SK-N-SH (cell line): ENCODE data around the gene JAKMIP1. TPM values are rescaled to one million over a fixed set of nuclear protein-coding genes. Genes with fewer than 3 reads are reported as not detected.

Experiments
- CTCF ChIA-PET: fragments of 300-600, 350-600 bp; formaldehyde crosslinking; extraction: SDS; loops from one replicate; lab custom pipeline; 2021; lab: Yijun Ruan, JAX
- POLR2A ChIA-PET: fragments of 350-600 bp; sonication (Branson Sonifier 250); formaldehyde crosslinking; extraction: SDS; loops from one replicate; lab custom pipeline; 2020; ENCODE audit warnings: antibody characterized with exemption, inconsistent platforms; lab: Yijun Ruan, JAX
- DNase-seq: peaks from one replicate; pipeline ENCODE4 v3.0.0; 2012
- H2AFZ ChIP-seq: fragments of 200-600 bp; sonication (generic); 2 replicates; pipeline ENCODE4 v1.8.1; 2016; ENCODE audit warnings: antibody characterized with exemption, mild to moderate bottlenecking, low read depth
- H3F3A ChIP-seq: fragments of 200-600 bp; sonication (generic); replicated peaks from 2 replicates; pipeline ENCODE3; 2016; ENCODE audit warnings: antibody characterized with exemption, mild to moderate bottlenecking; ENCODE audit not compliant: insufficient read depth
- H3K27ac ChIP-seq, 2 experiments: fragments of 200-500 bp in 1 of 2; fragments of 200-600 bp in 1 of 2; sonication (Bioruptor generic) in 1 of 2; sonication (generic), shearing (Covaris generic) in 1 of 2; 2 replicates each; pipeline versions ENCODE4 v1.5.1 to v1.6.1; 2014 to 2016; ENCODE audit warnings: low read depth in 2 of 2, inconsistent platforms in 1 of 2, low read length in 1 of 2, mild to moderate bottlenecking in 1 of 2, mixed read lengths in 1 of 2
- H3K27me3 ChIP-seq: fragments of 200-600 bp; sonication (generic), shearing (Covaris generic); 2 replicates; pipeline ENCODE4 v1.6.1; 2016; ENCODE audit warnings: mixed run types; ENCODE audit not compliant: insufficient read depth
- H3K36me3 ChIP-seq, 2 experiments: fragments of 200-500 bp in 1 of 2; fragments of 200-600 bp in 1 of 2; sonication (Bioruptor generic) in 1 of 2; sonication (generic) in 1 of 2; replicated peaks in 1 of 2; 2 replicates each; pipeline versions ENCODE3 to v1.5.1; 2014 to 2016; ENCODE audit warnings: low read length in 1 of 2, mild to moderate bottlenecking in 1 of 2; ENCODE audit not compliant: insufficient read depth in 2 of 2, control insufficient read depth in 1 of 2
- H3K4me1 ChIP-seq, 2 experiments: fragments of 200-500 bp in 1 of 2; fragments of 200-600 bp in 1 of 2; sonication (Bioruptor generic) in 1 of 2; sonication (generic), shearing (Covaris generic) in 1 of 2; 2 replicates each; pipeline versions ENCODE4 v1.5.1 to v1.6.1; 2014 to 2016; ENCODE audit warnings: low read depth in 1 of 2, low read length in 1 of 2, mixed run types in 1 of 2; ENCODE audit not compliant: insufficient read depth in 2 of 2, control insufficient read depth in 1 of 2
- H3K4me2 ChIP-seq: fragments of 200-600 bp; sonication (generic), shearing (Covaris generic); 2 replicates; pipeline ENCODE4 v1.6.1; 2017; ENCODE audit warnings: mixed run types
- H3K4me3 ChIP-seq, 2 experiments: fragments of 200-500 bp in 1 of 2; fragments of 200-600 bp in 1 of 2; sonication (Bioruptor generic) in 1 of 2; sonication (generic), shearing (Covaris generic) in 1 of 2; 2 replicates each; pipeline versions ENCODE4 v1.5.1 to v1.8.1; 2014 to 2016; ENCODE audit warnings: low read depth in 2 of 2, inconsistent platforms in 1 of 2, low read length in 1 of 2, mild to moderate bottlenecking in 1 of 2, mixed read lengths in 1 of 2, moderate library complexity in 1 of 2
- H3K79me2 ChIP-seq: fragments of 200-600 bp; sonication (generic); 2 replicates; pipeline ENCODE4 v1.8.1; 2017; ENCODE audit warnings: mild to moderate bottlenecking; ENCODE audit not compliant: insufficient read depth
- H3K9ac ChIP-seq: fragments of 200-600 bp; sonication (generic); 2 replicates; pipeline ENCODE4 v1.6.1; 2017; ENCODE audit warnings: mixed run types
- H3K9me2 ChIP-seq: fragments of 200-600 bp; sonication (generic); 2 replicates; pipeline ENCODE4 v1.6.1; 2017; ENCODE audit warnings: mixed run types
- H3K9me3 ChIP-seq: fragments of 200-600 bp; sonication (generic); 2 replicates; pipeline ENCODE4 v1.6.1; 2017; ENCODE audit warnings: mixed run types, mild to moderate bottlenecking, moderate library complexity
- H4K20me1 ChIP-seq: fragments of 200-600 bp; sonication (generic); 2 replicates; pipeline ENCODE4 v1.6.1; 2017; ENCODE audit warnings: mild to moderate bottlenecking, mixed run types; ENCODE audit not compliant: insufficient read depth
- EP300 ChIP-seq, 2 experiments: IDR thresholded peaks; 2 replicates each; pipeline versions ENCODE4 v1.4.0 to v1.6.1; 2012; ENCODE audit warnings: borderline replicate concordance in 1 of 2, low read depth in 1 of 2, low read length in 1 of 2
- FOXM1 ChIP-seq: IDR thresholded peaks from 2 replicates; pipeline ENCODE4 v1.4.0; 2012; ENCODE audit warnings: low read depth, mild to moderate bottlenecking
- GATA2 ChIP-seq: sonication (generic); formaldehyde crosslinking; IDR thresholded peaks from 2 replicates; pipeline ENCODE4 v1.5.0; 2020; ENCODE audit warnings: mild to moderate bottlenecking, missing genetic modification reagents
- IRF3 ChIP-seq: fragments of 150-350 bp; IDR thresholded peaks from 2 replicates; pipeline ENCODE4 v1.6.1; 2016; ENCODE audit warnings: mild to moderate bottlenecking, low read depth, low read length
- NFIC ChIP-seq: IDR thresholded peaks from 2 replicates; pipeline ENCODE4 v1.4.0; 2012; ENCODE audit warnings: borderline replicate concordance
- YY1 ChIP-seq: IDR thresholded peaks from 2 replicates; pipeline ENCODE4 v1.4.0; 2012; ENCODE audit warnings: low read depth, mild to moderate bottlenecking
- WGBS: methylation state at CpG from one replicate; pipeline ENCODE4 v1.1.6; 2017; ENCODE audit warnings: low lambda C conversion rate; 5-methylcytosine and 5-hydroxymethylcytosine counted together
- polyA plus RNA-seq, 3 experiments: library from polyadenylated mRNA; depleted of rRNA; stranded (reverse); fragments of >200 nt; gene quantifications; 2 replicates each; pipeline ENCODE4 v1.2.3, GENCODE V29; 2012
- TF ChIP-seq, protein P1 (sequence below): IDR thresholded peaks from 2 replicates; pipeline ENCODE4 v1.4.0; 2012; ENCODE audit warnings: low read depth, borderline replicate concordance
- TF ChIP-seq, protein P2 (sequence below): IDR thresholded peaks from 2 replicates; pipeline ENCODE4; 2012
- TF ChIP-seq, protein P3 (sequence below): fragments of 150-350 bp; IDR thresholded peaks from 2 replicates; pipeline ENCODE4 v1.6.1; 2017; ENCODE audit warnings: antibody characterized with exemption, low read length, low read depth, borderline replicate concordance

The JAKMIP1 gene
- polyA plus RNA-seq, 1 of the 3 experiments (the other 2 are of a cell fraction) = 0.54 TPM

GRCh38 chr4:6182376-6183280 lies 17.7 kb downstream of the JAKMIP1 start:
- WGBS = 35% methylated on average over 11 of the region's 12 CpGs
- no peaks in the 10 kb centered on the region for H3K9me2 ChIP-seq

More at GRCh38 chr4:6182376-6183280, 17.7 kb downstream of the JAKMIP1 start:
- Histone ChIP-seq H3K27me3 (no peaks in the 10 kb centered on the region), H3K4me3 (no peak overlapping the region), H4K20me1 (no peaks in the 10 kb centered on the region), H3K4me1 (peaks cover 0 to 31% of the 10 kb centered on the region in 2 experiments; a peak in 1 of 4 replicates), H3K9me3 (no peaks in the 10 kb centered on the region; the same call in 1 of the 2 replicates), H2AFZ (no peak overlapping the region), H3K27ac (peak overlapping the region in 1 of 2 experiments; percentile 69; a peak in 1 of 4 replicates), H3K4me2 (no peak overlapping the region), H3K79me2 (no peaks in the 10 kb centered on the region), H3K9ac (no peak overlapping the region), H3K36me3 (no peaks in the 10 kb centered on the region), H3F3A (no peaks in the 10 kb centered on the region)
- POLR2A ChIA-PET = interaction anchor here (1.7 kb wide), 1 partner anchor 16 kb away, joined by 5 read pairs; no protein-coding TSS in a partner anchor
- no peak for DNase-seq
- CTCF ChIA-PET = interaction anchor here (1.0 to 1.8 kb wide), 4 partner anchors 10 to 50 kb away, joined by 3 to 9 read pairs (median 3); no protein-coding TSS in a partner anchor
- TF ChIP-seq NFIC = no peak
- no peak for TF ChIP-seq FOXM1
- TF ChIP-seq, protein P1, sequence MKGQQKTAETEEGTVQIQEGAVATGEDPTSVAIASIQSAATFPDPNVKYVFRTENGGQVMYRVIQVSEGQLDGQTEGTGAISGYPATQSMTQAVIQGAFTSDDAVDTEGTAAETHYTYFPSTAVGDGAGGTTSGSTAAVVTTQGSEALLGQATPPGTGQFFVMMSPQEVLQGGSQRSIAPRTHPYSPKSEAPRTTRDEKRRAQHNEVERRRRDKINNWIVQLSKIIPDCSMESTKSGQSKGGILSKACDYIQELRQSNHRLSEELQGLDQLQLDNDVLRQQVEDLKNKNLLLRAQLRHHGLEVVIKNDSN = no peak
- TF ChIP-seq, protein P2, sequence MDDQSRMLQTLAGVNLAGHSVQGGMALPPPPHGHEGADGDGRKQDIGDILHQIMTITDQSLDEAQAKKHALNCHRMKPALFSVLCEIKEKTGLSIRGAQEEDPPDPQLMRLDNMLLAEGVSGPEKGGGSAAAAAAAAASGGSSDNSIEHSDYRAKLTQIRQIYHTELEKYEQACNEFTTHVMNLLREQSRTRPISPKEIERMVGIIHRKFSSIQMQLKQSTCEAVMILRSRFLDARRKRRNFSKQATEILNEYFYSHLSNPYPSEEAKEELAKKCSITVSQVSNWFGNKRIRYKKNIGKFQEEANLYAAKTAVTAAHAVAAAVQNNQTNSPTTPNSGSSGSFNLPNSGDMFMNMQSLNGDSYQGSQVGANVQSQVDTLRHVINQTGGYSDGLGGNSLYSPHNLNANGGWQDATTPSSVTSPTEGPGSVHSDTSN = no peak
- peak; percentile 46; the same call in 1 of the 2 replicates for TF ChIP-seq GATA2 (CRISPR knock-in tag)
- TF ChIP-seq YY1 = no peak
- TF ChIP-seq, protein P3, sequence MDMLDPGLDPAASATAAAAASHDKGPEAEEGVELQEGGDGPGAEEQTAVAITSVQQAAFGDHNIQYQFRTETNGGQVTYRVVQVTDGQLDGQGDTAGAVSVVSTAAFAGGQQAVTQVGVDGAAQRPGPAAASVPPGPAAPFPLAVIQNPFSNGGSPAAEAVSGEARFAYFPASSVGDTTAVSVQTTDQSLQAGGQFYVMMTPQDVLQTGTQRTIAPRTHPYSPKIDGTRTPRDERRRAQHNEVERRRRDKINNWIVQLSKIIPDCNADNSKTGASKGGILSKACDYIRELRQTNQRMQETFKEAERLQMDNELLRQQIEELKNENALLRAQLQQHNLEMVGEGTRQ = no peak
- TF ChIP-seq EP300 (IDR thresholded peaks at IDR 0.05; ENCODE audit: borderline replicate concordance in 1 of 2, low read depth in 1 of 2, low read length in 1 of 2) = 0 out of 4 replicates have a peak, but pooled peaks of 1 of the 2 experiments have one; percentile 9
- TF ChIP-seq IRF3 = no peak
